ENCODE results near the gene CDC42. TPM values are rescaled to one million over a fixed set of nuclear protein-coding genes. Genes with fewer than 3 reads are reported as not detected.

The CDC42 gene
- total RNA-seq, 1 experiment from 2014 or later = 217 TPM

GRCh38 chr1:22117238-22117637 lies 64.7 kb downstream of the CDC42 start:
- H3K27me3 ChIP-seq (ENCODE audit: insufficient read depth, low read length) = no peaks in the 10 kb centered on the region
- intact Hi-C loops (cut with micrococcal nuclease) = no loop called here
- no peaks in the 10 kb centered on the region for H3K9me3 ChIP-seq (ENCODE audit: control insufficient read depth in 1 of 2, insufficient read depth in 1 of 2, low read depth in 1 of 2, low read length in 2 of 2)
- H3K79me2 ChIP-seq (ENCODE audit: insufficient read depth, low read length) = peaks cover 4% of the 10 kb centered on the region; the same call in 1 of the 2 replicates
- H3K27ac ChIP-seq (ENCODE audit: low read depth, low read length) = no peak overlapping the region
- H3K4me1 ChIP-seq (ENCODE audit: control insufficient read depth in 1 of 2, insufficient read depth in 2 of 2, low read length in 2 of 2) = no peaks in the 10 kb centered on the region
- ChIA-PET RAD21 (ENCODE audit: low non-redundant PET in 1 of 2, low total read pairs in 2 of 2, uncharacterized antibody in 2 of 2, unreplicated experiment in 2 of 2) (no interaction called here), CTCF (no interaction called here), POLR2A (no interaction called here)
- no peak for TF ChIP-seq ZBTB33 (IDR thresholded peaks at IDR 0.05; ENCODE audit: extremely low read depth, insufficient replicate concordance, low read length)
- TF ChIP-seq REST (IDR thresholded peaks at IDR 0.05; ENCODE audit: low read depth) = no peak
- no peaks in the 10 kb centered on the region; a peak in 1 of 4 replicates for H3K36me3 ChIP-seq (ENCODE audit: control insufficient read depth in 1 of 2, insufficient read depth in 2 of 2, low read length in 2 of 2)
- no peaks in the 10 kb centered on the region for H3K9me2 ChIP-seq (ENCODE audit: insufficient read depth)
- H3K4me3 ChIP-seq (replicated peaks in 1 of 2; ENCODE audit: low read depth in 1 of 2, low read length in 2 of 2) = no peak overlapping the region
- H3K4me2 ChIP-seq (ENCODE audit: low read length) = no peak overlapping the region
- no peak overlapping the region for H2AFZ ChIP-seq (ENCODE audit: low read depth, low read length, poor library complexity, severe bottlenecking)
- no peak for DNase-seq (ENCODE audit: low read depth, low spot score)
- no peak for ATAC-seq
- H3K9ac ChIP-seq (ENCODE audit: low read length) = no peak overlapping the region
- no TSS peak for BruUV-seq (replicated peaks)
- H4K20me1 ChIP-seq (ENCODE audit: insufficient read depth) = no peaks in the 10 kb centered on the region
